SKM-1 (cell line): ENCODE data around the gene HINT2.

ENCODE experiments used
- DNase-seq: peaks from one replicate; lab custom pipeline; 2025; ENCODE audit not compliant: unreplicated experiment; lab: John Stamatoyannopoulos, UW

HINT2 gene

GRCh38 chr9:35841645-35841900, 26.7 kb upstream of the HINT2 start:
- no peak for DNase-seq

GRCh38 chr9:35840881-35841644, 26.2 kb upstream of the HINT2 start:
- no peak for DNase-seq

- DNase-seq, result no peak
Measured at GRCh38 chr9:35839926-35840325, 25.1 kb upstream of the HINT2 start.

DNA sequence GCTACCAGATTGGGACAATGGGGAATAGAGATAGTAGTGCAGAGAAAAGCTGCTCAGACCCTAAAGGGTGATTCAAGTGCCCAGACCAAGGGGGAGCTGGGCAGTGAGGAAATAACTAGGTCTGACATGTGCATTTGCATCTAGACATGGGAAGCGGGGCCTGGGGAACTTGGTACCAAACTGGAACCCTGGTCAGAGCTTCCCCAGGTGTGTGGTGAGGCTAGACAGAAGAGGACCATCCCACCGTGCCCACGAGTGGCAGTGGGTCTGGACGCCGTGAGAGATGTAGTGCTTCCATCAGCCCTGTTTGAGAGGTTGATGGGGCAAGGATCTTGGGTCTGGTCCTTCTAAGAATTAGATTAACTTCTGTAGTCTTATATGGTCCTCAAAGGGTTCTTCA, 21.8 kb upstream of the HINT2 start:
- no peak for DNase-seq

GRCh38 chr9:35835766-35836165, 20.9 kb upstream of the HINT2 start:
- no peak for DNase-seq

DNA sequence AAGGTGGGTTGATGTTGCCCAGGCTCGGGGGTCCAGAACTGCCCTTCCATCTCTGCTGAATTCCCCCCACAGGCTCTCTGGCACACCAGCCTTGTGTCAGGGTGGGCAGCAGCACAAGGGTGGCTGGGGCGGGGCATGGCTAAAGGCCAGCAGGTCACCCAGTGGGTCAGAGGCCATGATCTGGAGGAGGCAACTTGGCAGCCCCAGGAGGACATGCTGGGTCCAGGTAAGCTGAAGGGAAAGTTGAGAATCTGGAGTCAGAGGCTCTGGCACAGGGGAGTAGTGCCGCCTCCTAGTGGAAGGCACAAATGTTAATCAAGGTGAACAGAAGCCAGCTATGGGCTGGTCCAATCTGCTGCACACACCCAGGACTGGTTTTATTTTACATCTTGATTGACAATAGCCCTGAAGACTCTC, 20.4 kb upstream of the HINT2 start:
- peak; percentile 14 for DNase-seq

DNA sequence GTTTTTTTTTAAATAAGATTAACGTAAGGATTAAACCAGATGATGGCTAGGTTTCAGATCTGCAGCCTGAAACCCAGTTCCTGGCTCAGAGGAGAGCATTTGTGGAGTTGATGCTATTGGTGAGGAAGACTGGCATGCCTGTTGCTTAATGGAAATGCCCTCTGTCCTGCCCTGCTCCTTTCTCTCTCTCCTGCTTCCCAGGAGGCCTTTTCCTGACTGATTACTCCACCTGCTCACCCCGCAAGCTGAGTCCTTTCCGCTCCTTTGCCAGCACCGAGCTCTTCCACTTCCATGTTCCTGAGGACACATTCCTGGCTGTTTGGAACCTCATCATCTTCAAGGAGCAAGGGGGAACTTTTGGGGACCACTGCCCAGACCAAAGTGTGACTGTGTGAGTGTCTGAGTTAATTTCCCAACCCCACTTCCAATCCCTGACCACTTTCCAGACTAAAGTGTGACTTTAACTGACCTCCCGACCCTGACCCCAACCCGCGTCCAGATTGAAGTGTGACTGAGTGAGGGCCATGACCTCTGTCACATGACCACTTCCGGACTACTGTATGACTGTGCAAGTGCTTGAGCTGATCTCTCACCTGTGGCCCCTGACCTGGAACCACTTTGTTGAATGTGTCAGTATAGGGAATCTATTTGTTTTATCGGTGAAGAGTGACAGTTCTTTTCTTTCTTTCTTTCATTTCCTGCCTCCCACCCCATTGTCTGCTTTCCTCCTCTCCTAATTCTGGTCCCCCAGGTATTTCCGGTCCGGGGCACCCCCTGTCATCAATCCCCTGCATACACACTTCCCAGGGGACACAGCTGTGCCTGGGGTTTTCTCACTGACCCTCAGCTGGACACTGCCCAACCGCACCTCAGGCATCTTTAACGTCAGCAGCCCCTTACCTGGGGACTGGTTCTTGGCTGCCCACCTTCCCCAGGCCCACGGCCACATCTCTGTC, 19.7 kb upstream of the HINT2 start:
- no peak for DNase-seq

DNA sequence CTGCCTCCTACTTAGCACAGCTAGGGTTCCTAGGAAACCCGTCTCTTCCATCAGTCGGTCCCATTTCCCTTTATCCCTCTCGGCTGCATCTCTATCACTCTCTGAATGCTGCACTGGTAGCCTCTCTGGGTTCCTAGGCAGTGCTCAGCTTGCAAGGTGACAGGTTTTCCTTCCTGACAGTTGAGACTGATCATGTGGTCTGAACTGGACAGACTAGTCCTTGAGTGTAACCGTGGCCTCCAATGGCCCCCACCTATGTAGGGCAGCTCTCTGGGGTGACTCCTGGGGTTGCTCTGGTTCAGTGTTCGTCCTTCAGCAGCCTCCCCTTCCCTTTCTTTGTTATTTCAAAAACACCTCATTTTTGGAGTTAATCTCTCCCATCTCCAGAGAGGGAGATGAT, 18.0 kb upstream of the HINT2 start:
- no peak for DNase-seq

- no peak for DNase-seq
Measured at GRCh38 chr9:35831040-35831439, 16.2 kb upstream of the HINT2 start.

GRCh38 chr9:35829764-35830096, 14.9 kb upstream of the HINT2 start:
- DNase-seq, result no peak

GRCh38 chr9:35829084-35829763, 14.4 kb upstream of the HINT2 start, which contains the start of gene TMEM8B:
Gene TMEM8B, plus strand, starts transcription at chr9:35829228. Its CDS starts 220 bp downstream, at chr9:35829448.
- peak; percentile 68 for DNase-seq

DNA sequence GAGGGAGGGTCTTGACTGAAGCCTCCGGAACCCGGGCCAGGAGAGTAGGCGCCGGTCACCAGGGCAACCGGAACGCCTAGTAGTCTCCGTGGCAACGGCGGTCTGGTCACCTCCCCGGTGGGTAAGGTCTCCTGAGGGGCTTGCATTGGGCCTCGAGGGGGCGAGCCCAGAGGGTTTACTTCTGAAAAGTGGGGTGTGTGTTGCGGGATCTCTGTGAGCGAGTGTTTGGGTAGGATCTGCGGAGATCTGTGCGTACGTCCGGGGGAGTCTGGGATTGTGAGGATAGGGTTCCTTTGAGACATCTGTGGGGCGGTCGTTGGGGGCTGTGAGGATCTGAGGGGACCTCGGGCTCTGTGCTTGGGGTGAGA, 13.9 kb upstream of the HINT2 start, which contains the start of gene FAM221B:
Gene FAM221B (minus strand): TSS at position 17 of the 368 bp plus-strand sequence. CDS start 2,571 bp downstream, outside the sequence.
- DNase-seq, result no peak

- no peak for DNase-seq
Measured at GRCh38 chr9:35827486-35827885, 12.6 kb upstream of the HINT2 start.

- peak; percentile 54 for DNase-seq
Measured at GRCh38 chr9:35826071-35826701, 11.3 kb upstream of the HINT2 start.

- DNase-seq, result no peak
Measured at GRCh38 chr9:35822926-35823325, 8.1 kb upstream of the HINT2 start.

DNA sequence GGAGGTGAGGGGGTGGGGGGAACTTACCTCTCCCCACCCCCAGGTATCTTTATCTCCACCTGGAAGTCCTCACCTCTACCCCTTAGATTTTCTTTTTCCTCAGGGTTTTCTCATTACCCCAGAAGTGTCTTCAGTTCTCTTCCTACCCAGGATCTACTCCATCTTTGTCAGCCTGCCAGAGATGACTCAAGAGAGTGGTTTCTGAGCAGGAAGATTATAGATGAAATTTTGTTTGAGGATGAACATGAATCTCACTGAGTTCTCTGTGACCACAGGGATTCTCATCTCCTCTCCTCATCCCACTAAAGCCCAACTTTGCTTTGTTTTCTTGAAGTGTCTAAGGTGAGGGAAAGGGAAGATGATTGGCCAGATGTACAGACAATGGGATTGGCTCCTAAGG, 5.2 kb upstream of the HINT2 start:
- DNase-seq, result no peak

GRCh38 chr9:35818341-35818740, 3.5 kb upstream of the HINT2 start:
- no peak for DNase-seq

- no peak for DNase-seq
Measured at GRCh38 chr9:35816708-35817107, 1.9 kb upstream of the HINT2 start.

DNA sequence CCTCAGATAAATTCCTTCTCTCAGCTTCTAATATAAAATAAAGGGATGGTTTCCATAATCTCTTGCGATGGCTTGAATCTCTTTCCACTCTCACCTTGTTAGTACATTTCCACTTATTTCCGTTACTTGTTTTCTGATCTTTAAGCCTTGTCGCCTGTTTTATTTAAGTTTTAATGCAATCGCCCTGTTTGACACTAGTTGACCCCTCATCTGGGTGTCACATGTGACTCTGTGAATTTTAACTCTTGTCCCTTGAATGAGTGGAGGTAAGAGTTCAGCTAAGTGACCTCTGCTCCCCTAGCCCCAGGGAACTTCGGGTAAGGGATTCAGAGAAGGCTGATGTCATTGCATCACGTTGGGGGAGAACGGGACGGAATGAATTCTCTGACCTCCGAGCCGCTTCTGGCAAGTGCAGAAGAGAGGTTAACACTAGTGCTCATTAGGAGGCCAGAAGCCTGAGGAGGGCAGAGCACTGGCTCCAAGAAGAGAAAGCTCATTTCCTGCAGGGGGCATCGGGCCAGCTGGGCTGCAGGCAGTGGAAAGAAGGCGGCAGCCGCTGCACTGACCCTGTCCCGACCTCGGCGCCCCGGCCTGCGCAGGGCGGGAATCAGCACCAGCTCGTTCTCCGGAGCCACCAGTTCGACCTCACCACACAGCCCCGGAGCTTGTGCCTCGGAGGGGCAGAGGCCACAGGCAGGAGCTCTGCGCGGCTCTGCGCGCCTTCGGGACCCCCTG, 569 bp downstream of the HINT2 start:
- DNase-seq, result peak; percentile 35

DNA sequence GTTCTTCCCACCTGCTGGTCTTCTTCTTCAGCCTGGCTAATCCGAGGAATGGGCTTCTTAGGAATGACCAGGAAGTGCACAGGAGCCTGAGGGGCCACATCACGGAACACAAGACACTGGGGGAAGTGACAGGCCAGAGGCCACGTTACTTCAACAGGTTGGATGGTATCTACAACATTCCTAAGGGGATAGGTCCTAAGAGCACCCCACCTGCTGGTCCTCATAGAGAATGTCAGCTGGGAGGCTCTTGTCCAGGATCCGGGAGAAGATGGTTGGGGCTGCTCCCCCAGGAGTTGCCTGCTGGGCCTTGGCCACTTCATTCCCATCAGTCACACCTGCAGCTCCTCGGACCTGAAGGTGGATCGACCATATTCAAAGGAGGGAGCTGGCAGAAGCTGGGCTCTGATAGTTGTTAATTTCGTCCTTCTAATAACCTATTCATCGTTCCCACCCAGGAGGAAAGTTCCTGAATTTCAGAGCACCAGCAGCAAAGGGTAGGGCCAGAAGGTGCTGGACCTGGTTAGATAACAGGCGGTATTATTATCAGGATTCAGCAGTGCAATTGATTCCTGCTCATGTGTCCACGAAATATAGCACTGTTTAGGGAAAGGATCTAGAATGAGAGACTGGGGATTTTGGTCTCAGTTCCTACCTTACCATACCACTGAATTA, 1.3 kb downstream of the HINT2 start:
- DNase-seq, result no peak
